ENCODE data around the gene UPK3B. TPM values are rescaled to one million over a fixed set of nuclear protein-coding genes. Genes with fewer than 3 reads are reported as not detected.
"Not testable (repeated sequence)": the region's sequence is repeated elsewhere in the genome, so short reads cannot be mapped to it uniquely, and the experiment has no call there.

Gene UPK3B
- total and polyA plus RNA-seq, 10 of the 15 experiments (the other 5 are each of a cell fraction or from before 2014, with no cell fraction given), result 0.16 to 0.72 (median 0.27) TPM; not detected in 5

- TF ChIP-seq RELA (IDR thresholded peaks at IDR 0.05; ENCODE audit: borderline replicate concordance, partially characterized antibody) (peak; percentile 39), BHLHE40 (IDR thresholded peaks at IDR 0.05; ENCODE audit: borderline replicate concordance in 1 of 2, low read depth in 2 of 2, low read length in 1 of 2) (peak in 1 of 2 experiments; percentile 81; a peak in 1 of 4 replicates)
These were observed 23.7 kb upstream of the UPK3B start (continued) for GRCh38 chr7:76486618-76487017.

DNA sequence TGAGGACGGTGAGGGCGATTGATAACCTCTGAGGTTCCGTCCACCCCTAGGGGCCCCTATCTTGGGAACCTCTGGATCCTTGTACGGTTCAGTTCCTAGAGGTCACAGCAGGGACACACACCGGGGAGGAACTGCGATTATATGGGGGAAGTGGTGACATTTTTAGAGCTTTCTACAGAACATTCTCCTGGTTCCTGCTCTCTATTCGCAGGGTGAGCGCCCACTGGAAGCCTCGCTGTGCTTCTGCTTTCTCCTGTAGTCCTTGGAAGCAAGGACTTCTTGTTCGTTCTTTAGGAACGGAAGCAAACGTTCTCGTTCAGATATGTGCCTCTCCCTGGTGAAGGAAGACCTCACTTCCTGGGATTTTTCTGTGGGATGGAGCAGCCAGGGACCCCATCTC is 22.4 kb upstream of the UPK3B start:
- RAD21 ChIA-PET (ENCODE audit: unreplicated experiment); H3K4me1 ChIP-seq (ENCODE audit: control insufficient read depth, insufficient read depth, low read length); DNase-seq (ENCODE audit: low read depth, low spot score); BruUV-seq (replicated peaks); H3K36me3 ChIP-seq (ENCODE audit: control insufficient read depth in 2 of 2, insufficient read depth in 2 of 2, low read length in 1 of 2); H3K4me3 ChIP-seq; FAIRE-seq; POLR2A ChIA-PET; H3K9ac ChIP-seq (ENCODE audit: control insufficient read depth, insufficient read depth, low read length); CTCF ChIA-PET; H4K20me1 ChIP-seq (ENCODE audit: control insufficient read depth, insufficient read depth); H3K27me3 ChIP-seq (replicated peaks in 1 of 2; ENCODE audit: control insufficient read depth in 2 of 2, insufficient read depth in 2 of 2, low read length in 1 of 2); H3K9me3 ChIP-seq (replicated peaks; ENCODE audit: control insufficient read depth, insufficient read depth, low read length); H3K79me2 ChIP-seq (ENCODE audit: control insufficient read depth, insufficient read depth, low read length); H3K27ac ChIP-seq (ENCODE audit: control insufficient read depth, insufficient read depth); H2AFZ ChIP-seq (ENCODE audit: control insufficient read depth, low read depth, low read length); intact Hi-C loops (cut with micrococcal nuclease; ENCODE audit: unreplicated experiment); H3K4me2 ChIP-seq (ENCODE audit: control insufficient read depth, insufficient read depth); ATAC-seq; SMC1A ChIA-PET (ENCODE audit: uncharacterized antibody, unreplicated experiment); in situ Hi-C loops (cut with MboI): not testable (repeated sequence)
- 83% methylated on average over 5 of the region's 13 CpGs for WGBS (ENCODE audit: insufficient coverage, insufficient replicate concordance, low lambda C conversion rate, missing lambda C conversion rate)

DNA sequence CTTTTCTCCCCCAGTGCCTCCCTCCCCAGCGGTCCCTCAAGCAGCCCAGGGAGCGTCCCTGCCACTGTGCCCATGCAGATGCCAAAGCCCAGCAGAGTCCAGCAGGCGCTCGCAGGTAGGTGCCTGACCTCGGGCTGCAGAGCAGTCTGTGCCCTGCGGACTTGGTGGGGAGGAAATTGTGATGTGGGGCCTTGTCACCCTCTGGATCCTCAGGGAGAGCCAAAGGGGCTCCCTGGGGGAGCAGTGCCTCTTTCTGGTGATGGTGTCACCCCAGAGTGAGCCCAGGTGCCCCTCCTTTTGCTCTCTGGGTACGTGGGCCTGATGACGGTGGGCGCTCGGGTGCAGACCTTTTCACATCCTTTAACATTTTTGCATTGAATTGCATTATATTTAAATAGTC is 18.2 kb upstream of the UPK3B start:
- SMC1A ChIA-PET (ENCODE audit: uncharacterized antibody, unreplicated experiment); H3K79me2 ChIP-seq (ENCODE audit: control insufficient read depth, insufficient read depth, low read length); FAIRE-seq; POLR2A ChIA-PET; H3K4me2 ChIP-seq (ENCODE audit: control insufficient read depth, insufficient read depth); intact Hi-C loops (cut with micrococcal nuclease; ENCODE audit: unreplicated experiment); H3K36me3 ChIP-seq (ENCODE audit: control insufficient read depth in 2 of 2, insufficient read depth in 2 of 2, low read length in 1 of 2); H2AFZ ChIP-seq (ENCODE audit: control insufficient read depth, low read depth, low read length); H3K9me3 ChIP-seq (replicated peaks; ENCODE audit: control insufficient read depth, insufficient read depth, low read length); BruUV-seq (replicated peaks); H3K4me1 ChIP-seq (ENCODE audit: control insufficient read depth, insufficient read depth, low read length); H3K4me3 ChIP-seq; H3K27ac ChIP-seq (ENCODE audit: control insufficient read depth, insufficient read depth); DNase-seq (ENCODE audit: low read depth, low spot score); in situ Hi-C loops (cut with MboI); RAD21 ChIA-PET (ENCODE audit: unreplicated experiment); ATAC-seq; H3K27me3 ChIP-seq (replicated peaks in 1 of 2; ENCODE audit: control insufficient read depth in 2 of 2, insufficient read depth in 2 of 2, low read length in 1 of 2); H3K9ac ChIP-seq (ENCODE audit: control insufficient read depth, insufficient read depth, low read length); CTCF ChIA-PET; H4K20me1 ChIP-seq (ENCODE audit: control insufficient read depth, insufficient read depth): not testable (repeated sequence)
- WGBS (ENCODE audit: insufficient coverage, insufficient replicate concordance, low lambda C conversion rate, missing lambda C conversion rate), result 64% methylated on average over 5 of the region's 10 CpGs

DNA sequence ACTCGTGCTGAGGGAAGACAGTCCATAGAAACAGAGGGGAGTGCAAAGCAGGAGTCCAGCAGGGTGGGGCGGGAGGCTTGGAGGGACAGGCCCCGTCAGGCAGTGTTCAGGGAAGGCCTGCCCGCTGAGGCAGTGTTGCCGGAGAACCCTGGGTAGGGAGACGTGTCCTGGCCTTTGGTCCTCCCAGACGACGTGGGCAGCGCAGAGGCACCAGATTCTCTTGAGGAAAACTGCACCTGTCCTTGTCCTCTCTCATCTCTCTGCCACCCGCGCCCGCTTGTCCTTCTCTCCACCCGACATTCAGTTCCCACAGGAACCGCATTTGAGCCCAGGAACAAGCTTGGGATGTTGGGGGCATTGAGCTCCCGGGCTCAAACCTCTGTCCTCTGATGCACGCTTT is 14.6 kb upstream of the UPK3B start:
- ATAC-seq; BruUV-seq (replicated peaks); DNase-seq (ENCODE audit: low read depth, low spot score); RAD21 ChIA-PET (ENCODE audit: unreplicated experiment); H4K20me1 ChIP-seq (ENCODE audit: control insufficient read depth, insufficient read depth); in situ Hi-C loops (cut with MboI); H3K36me3 ChIP-seq (ENCODE audit: control insufficient read depth in 2 of 2, insufficient read depth in 2 of 2, low read length in 1 of 2); H3K27me3 ChIP-seq (replicated peaks in 1 of 2; ENCODE audit: control insufficient read depth in 2 of 2, insufficient read depth in 2 of 2, low read length in 1 of 2); H3K4me2 ChIP-seq (ENCODE audit: control insufficient read depth, insufficient read depth); H3K4me3 ChIP-seq; SMC1A ChIA-PET (ENCODE audit: uncharacterized antibody, unreplicated experiment); H3K27ac ChIP-seq (ENCODE audit: control insufficient read depth, insufficient read depth); CTCF ChIA-PET; H2AFZ ChIP-seq (ENCODE audit: control insufficient read depth, low read depth, low read length); POLR2A ChIA-PET; intact Hi-C loops (cut with micrococcal nuclease; ENCODE audit: unreplicated experiment); H3K9me3 ChIP-seq (replicated peaks; ENCODE audit: control insufficient read depth, insufficient read depth, low read length); H3K79me2 ChIP-seq (ENCODE audit: control insufficient read depth, insufficient read depth, low read length); FAIRE-seq; H3K4me1 ChIP-seq (ENCODE audit: control insufficient read depth, insufficient read depth, low read length); H3K9ac ChIP-seq (ENCODE audit: control insufficient read depth, insufficient read depth, low read length): not testable (repeated sequence)
- WGBS (ENCODE audit: insufficient coverage, insufficient replicate concordance, low lambda C conversion rate, missing lambda C conversion rate), result 94% methylated on average over 14 of the region's 16 CpGs

All from GM12878 (cell line).